AG20443 (cell line): ENCODE results near the gene INSRR.
A peak's percentile ranks its signal among the peaks of the same experiment; 100 is the strongest.

Experiments
- DNase-seq: peaks from one replicate; pipeline ENCODE4 v3.0.0; 2012; ENCODE audit warnings: low spot score, mixed read lengths

The INSRR gene

DNA sequence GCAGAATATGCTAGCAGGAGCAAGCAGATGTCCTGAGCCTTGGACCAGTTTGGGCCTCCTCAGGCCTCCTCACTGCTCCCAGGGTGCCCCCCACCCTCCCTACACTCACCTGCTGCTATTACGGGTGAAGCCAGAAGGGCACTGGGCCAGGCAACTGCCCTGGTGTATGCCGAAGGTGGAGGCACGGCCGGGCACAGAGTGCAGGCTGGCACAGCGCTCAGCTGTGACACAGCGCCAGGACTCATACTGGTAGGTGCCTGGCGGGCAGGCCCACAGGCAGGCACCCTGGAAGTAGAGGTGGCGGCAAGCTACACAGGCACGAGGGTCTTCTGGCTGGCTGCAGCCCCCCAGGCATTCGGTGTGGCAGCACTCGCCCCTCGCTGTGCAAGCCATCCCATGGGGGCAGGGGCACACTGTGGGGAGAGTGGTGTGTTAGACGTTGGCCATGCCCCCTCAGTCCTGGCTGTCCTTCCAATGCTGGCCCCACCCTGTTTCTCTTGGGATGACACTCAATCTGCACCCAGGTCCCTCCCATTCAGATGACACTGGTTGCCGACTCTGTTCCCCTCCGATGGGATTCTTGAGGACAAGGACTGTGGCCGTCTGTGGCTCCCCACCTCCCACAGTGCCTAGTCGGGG lies 7.0 kb downstream of the INSRR start:
- no peak for DNase-seq

DNA sequence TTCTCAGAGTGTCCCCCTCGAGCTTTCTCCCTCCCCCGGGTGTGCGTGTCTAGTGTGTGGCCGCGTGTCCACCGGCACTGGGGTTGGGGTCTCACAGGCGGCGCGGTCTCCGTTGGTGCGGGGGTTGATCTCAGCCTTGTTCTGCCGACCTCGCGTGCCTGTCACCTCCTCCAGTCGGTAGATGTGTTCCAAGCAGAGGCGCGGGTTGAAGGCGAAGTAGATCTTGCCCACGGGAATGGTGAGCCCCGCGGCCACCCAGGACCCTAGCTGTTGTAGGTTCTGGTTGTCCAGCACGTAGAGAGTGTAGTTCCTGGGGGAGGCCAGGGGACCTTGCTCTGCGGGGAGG lies 9.8 kb downstream of the INSRR start:
- no peak for DNase-seq

DNA sequence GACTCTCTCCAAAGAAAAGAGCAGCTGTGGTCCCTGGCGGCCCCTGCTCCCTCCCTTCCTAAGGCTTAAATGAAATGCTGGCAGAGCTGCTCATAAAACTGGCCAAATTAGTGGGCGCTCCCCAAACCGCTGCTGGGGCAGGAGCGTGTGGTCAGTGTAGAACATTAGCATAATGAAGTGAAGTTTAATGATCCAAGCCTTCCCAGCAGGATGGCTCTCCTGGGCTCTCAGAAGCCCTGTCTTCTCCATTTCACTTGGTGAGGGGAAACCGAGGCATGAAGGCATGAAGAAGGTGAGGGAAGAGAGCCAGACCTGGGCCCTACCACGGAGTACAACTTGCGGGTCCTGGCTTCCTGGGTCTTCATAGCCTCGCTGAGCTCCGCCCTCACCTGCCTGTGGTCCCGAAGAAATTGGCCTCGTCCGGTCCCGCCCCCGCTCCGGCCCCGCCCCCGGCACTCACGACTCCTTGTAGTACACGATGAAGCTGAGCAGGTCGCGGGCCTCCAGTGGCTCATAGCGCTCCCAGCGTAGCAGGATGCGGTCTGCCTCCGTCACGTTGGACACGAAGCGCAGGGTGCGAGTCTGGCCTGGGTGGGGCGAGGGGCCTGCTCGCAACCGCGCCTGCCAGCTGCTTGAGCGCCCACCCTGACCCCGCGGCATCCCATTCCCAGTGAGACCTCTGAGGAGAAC lies 10.3 kb downstream of the INSRR start:
- no peak for DNase-seq

DNA sequence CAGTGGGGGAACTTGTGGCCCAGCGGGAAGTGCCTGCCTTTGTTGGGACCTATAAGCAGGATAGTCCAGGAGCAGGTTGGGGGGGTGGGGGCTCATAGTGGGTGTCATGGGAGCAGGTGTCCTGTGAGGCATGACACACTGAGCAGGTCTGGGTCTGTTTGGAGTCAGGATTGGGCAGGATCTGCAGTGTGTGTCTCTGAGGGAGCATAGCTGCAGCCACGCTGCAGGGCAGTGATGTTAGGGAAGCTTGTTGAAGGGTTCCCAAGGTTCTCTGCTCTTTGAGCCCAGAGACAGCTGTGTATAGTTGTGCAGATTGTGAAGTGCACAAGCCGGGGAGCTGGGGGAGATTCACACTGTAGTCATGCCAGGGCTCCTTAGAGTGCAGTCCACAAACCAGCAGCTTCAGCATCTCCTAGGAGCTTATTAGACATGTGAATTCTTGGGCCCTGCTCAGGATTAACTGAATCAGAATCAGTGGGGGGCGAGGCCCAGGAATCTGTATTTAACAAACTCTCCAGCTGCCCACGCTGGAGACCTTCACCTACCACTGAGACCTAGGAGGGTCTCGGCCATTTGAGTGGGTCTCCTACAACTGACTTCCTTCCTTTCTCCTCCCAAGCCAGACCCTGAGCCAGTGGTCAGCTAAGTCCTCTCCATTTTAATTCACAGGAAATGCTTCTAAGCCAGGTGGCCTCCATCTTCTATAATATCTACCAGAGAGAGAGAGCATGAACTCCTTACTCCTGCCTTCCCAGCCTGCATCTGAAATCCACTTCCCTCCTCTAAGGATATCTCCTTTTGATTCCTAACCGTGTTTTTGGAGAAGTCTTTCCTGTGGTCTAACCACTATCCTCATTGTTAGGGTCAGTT lies 11.1 kb downstream of the INSRR start:
- DNase-seq: no peak

DNA sequence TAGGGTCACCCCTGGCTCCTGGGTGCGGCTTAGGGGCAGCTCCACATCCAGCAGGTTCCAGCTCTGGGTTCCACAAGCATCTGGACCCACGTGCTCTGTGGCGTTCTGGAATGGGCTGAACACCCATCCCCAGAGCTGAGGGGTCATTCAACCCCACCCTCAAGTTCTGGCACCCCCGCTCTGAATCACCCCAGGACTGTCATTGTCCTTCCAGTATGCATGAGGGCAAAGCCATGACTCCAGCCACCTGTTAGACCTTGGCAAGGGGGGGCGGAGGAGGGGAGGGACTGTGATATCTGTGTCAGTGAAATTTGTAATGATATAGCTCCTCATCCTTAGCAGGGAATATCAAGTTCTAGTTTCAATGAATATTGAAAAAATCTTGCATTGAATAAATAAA lies 12.3 kb downstream of the INSRR start:
- DNase-seq: no peak

DNA sequence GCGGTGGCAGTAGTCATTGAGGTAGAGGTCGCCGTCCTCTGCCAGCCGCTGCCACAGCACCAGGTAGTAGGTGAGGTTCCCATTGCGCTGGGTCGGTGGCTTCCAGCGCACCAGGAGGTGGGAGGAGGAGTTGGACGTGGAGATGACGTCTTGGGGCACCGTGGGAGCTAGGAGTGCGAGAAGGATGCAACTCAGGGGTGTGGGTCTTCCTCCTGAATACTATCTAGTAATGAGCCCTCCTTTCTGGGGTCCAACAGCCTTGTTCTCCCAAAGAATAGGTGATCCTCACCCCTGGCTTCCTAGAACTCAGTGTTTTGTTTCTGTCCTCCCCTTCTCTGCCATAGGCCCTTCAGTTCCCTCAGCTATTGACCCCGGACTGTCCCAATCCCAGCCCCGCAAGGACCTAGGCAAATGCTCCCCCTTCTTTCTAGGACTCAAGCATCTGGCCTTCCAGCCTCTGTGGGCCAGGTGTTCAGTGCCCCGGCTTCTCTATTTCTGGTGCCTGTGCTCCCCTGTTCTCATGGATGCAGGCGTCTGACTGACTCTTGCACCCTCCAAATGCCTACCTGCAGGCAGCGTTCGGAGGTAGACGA lies 12.9 kb downstream of the INSRR start:
- DNase-seq: no peak

DNA sequence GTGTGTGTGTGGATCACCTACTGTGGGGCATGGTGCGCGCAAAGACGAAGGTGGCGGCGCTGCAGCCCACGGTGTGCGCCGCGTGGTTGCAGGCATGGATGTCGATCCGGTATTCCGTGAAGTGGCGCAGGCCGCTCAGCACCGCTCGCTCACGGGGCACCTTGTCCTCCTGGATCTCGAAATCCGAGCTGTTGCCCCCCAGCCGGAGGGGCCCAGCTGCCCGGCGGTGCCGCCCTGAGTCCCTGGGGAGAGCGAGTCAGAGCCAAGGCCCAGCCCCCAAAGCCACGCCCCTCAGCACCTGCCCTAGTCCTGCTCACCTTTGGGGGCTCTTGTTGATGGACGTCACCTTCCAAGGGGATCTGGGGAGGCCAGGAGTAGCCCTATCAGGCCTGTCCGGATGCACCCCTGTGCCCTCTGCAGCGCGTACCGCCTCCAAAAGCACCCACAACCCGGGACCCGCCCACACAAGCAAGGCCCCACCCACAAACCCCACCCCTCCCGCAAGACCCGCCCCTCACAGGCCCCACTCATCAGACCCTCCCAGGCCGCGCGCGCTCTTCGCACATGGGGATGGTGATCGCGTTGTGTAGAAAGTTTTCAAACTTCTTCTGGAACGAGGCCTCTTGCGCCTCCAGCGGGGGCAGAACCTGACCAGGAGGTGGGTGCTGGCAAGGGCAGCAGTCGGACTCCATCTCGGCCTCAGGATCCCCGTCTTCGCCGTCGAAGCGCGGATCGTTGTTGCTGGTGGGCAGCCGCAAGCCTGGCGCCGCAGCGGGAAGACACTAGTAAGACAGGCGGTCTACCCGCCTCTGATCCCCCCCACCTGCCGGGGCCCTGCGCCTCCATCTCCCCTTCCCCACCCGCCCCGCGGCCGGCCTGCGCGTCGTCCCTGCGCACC lies 13.6 kb downstream of the INSRR start:
- DNase-seq: peak; percentile 33

DNA sequence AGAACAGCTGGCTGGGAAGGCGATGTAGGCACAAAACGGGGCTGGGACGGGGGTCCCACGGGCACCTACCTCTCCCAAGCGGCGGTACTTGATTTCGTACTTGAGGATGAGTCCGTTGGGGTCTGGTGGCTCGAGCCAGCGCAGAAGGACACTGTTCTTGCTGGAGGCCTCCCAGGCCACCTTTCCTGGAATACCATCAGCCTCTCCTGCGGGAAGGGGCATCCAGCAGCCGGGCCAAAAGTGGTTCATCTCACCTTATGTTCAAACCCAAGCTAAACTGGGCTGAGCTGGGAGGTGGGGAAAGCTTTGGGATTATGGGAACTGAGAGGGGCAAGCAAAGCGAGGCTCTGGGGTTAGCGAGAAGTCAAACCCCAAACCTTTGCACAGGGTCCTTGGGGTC lies 14.3 kb downstream of the INSRR start:
- DNase-seq: no peak

DNA sequence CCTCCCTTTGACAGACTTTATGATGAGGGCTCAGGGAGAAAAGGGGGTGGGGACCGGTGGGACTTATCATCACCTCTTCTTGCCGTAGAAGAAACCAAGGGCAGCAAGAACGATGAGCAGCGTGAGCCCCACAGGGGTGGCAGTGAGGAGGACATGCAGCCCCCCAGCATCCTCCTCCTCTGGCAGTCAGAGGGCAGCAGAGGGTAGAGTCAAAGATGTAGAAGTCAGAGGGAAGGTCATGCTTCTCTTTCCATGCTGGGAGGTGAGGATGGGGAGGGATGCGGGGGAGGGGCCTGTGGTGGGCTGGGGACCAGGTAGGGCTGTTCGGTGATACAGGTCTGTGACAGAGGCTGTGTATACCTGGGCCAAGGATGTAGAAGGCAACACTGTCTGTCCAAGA lies 14.8 kb downstream of the INSRR start:
- DNase-seq: no peak

DNA sequence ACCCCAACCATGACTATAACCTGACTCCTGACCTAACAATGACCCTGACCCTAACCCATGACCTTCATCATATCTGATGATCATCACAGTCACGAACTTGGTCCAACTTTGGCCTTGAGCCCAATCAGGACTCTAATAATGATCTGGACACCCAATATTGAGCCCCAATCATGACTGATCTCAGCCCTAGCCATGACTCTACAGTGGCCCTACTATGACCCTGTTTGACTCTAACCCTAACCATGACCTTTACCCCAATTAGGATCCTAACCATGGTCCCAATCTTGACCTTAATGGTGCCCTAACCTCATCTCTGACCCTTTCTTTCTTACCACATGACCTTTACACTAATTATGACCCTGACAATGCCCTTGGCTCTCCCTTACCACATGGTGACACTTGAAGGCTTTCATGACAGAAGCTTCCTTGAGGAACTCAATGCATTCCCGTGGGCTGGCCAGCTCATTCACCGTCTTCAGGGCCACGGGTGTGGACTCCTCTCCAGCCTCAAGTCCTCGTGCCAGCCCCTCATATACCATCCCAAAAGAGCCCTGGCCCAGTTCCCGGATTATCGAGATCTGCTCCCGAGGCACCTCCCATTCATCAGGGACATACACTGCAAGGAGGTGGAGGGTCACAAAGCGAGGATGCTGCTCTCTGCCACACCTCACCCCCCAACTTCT lies 16.2 kb downstream of the INSRR start:
- no peak for DNase-seq

DNA sequence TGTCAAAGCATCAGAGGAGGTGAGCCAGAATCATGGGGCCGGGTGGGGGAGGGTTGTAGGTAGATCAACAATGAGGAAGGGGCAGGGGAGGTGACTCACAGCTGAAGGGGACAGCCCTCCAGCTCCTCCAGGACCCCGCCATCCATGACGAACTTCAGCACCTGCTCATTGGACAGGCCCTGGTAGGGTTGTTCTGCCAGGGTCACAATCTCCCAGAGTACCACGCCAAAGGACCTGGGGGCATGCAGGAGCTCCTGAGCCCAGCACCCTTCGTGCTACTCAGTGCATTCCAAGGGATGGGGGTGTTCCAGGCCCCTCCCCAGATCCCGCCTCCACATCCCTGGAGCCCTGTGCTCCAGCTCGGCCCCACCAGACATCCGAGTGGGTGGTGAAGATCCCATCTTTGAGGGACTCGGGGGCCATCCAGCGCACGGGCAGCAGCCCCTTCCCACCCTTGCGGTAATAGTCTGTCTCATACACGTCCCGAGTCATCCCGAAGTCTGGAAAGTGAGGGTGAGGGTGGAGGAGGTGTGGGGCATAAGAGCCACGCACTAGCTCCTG lies 17.5 kb downstream of the INSRR start:
- no peak for DNase-seq

DNA sequence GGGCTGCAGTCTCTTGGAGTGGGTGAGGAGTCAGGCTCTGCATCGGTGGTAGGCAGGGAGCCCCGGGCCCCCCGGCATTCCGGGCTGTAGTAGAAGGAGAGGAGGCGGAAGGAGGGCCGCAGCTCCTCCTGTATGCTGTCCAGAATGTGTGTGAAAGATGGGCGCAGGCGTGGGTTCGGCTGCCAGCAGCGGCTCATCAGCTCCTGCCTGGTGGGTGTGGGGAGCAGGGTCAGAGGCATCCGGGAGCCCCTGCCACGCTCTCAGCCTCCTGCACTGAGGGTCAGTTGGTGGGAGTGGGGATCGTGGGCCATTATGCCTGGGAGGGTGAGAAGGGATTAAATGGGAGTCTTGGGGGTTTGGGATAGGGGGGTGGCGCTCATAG lies 18.0 kb downstream of the INSRR start:
- DNase-seq: no peak

DNA sequence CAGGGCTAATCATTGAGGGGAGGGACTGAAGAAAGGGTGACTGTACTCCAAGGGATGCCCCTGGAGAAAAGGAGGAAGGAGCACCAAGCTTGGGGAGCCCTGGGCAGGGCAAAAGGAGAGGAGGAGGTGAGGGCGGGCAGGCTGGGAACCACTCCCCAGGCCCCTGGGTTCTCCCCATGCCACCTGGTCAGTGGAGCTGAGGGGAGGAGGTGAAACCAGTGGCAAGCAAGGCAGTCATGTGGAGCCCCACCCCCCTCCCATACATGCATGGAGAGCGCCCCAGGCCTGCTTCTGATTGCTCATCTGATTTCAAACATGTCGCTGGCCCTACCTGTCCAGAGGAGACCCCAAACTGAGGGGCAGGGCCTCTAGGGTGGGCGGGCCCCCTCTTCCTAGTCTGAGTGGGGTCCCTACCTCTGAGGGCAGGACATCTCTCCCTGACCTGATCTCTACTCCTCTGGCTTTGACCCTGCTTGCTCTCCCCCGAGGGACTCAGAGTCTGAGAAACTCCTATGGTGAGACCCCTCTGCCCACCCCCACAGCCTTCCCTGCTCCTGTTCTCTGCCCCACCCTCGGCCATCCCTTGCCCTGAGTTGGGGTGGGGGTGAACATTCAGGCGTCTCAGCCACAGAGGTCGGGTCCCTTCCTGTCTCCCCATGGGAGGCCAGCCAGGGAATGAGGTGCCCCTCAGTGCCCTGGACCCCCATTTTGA lies 18.6 kb downstream of the INSRR start:
- DNase-seq: no peak

DNA sequence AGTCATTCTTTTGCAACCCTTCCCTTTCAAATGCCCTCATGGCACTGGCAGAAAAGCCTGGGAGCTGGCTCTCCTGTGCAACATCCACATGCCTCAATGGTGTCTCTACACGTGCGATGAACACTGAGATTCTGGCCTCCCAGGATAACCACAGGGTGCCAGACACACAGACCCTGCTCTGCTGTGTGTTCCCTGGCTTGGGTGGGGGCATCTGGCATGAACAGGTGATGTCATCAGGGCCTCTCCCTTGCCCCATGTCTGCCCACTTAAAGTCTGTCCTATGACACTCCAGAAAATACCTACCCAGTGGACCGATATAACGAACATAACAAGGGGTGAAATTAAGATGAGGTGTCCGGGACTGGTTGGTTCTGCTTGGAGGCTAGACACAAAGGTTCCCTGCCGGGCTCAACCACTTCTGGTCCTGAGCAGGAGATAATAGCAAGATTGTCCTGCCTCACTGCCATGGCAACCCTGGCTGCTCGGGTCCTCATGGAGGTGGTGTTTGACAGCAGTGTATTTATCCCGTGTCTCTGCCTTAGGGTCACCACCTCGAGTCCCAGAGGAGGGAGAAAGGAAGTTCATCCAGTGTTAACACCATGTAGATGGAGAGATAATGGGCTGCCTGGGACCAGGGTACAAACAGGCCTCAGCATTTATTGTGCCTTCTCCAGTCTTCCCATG lies 19.3 kb downstream of the INSRR start:
- DNase-seq: no peak

DNA sequence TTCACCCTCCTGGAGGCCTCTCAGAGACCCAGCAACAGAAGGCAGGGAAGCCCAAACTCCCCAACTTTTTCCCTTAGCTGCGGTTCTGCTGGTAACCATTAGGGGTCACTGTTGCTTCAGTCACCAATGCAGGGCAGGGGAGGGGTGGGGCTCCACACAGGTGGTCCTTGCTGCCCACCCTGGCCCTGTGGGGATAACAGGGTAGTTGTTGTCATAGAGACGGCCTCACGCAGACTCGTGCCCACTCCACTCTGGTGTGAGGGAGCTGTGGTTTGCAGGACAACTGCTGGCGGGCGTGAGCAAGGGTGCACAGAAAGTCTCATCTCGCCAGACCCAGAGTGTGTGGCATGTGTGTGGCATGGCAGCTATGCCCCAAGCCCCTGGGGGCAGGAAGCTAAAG lies 19.9 kb downstream of the INSRR start:
- DNase-seq: peak; percentile 72

DNA sequence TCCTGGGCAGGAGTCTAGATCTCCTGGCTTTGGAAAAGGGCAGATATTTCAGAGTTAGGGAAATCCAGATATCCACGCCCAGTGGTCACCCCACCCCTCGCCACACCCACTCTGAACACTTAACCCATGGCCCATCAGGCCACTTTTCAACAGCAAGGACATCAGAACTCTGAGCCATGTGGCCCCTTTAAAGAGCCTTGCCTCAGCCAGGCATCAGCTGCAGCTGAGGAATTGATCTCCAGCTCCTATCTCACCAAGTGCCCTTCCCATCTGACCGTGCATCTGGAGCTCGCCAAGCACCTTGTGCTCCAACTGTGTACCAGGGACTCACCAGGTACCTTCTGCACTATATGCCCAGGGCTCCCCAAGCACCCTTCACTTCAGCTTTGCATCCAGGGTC lies 22.0 kb downstream of the INSRR start:
- DNase-seq: no peak

DNA sequence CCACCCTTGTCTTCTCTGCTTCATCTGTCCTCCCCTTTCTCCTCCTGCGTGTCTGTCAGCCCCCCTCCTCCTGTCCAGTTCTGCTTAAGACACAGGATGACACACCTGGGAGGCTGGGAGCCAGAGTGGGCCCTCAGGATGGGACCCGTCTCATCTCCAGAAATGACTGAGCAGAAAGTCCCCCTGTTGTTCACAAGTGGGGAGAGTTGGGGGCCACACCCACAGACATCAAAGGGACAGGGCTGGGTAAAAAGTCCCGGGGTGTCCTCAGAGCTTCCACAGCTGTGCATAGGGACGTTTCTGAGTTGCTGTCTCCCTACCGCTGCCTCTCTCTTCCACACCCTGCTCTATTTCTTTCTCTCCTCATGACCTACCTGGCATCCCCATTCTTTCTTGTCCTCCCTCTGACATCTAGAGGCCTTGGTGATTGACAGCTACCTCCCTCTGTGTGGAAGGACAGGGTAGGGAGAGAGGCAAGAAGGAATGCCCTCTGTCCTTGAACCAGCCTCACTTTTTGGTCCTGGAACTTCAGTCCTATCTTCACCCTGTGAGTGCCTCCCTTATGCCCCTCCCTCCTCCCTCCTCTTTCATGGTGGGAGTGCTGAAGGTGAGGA lies 22.8 kb downstream of the INSRR start:
- DNase-seq: no peak

DNA sequence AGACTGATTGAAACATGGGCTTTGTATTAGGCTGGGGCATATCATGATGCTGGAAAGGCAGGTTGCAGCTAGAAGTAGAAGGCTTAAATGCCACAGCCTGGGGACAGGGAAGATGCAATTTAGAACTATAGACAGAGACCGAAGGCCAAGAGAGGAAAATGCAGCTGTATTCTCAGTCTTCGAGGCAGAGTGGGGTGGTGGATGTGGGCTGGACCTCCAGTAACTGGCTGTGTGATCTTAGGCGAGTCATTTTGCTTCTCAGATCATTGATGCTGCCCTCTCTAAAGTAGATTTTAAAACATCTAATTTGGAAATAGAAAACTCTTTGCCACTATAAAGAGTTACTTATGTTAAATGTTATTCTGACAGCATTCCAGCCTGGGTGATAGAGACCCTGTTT lies 24.6 kb downstream of the INSRR start:
- DNase-seq: no peak

DNA sequence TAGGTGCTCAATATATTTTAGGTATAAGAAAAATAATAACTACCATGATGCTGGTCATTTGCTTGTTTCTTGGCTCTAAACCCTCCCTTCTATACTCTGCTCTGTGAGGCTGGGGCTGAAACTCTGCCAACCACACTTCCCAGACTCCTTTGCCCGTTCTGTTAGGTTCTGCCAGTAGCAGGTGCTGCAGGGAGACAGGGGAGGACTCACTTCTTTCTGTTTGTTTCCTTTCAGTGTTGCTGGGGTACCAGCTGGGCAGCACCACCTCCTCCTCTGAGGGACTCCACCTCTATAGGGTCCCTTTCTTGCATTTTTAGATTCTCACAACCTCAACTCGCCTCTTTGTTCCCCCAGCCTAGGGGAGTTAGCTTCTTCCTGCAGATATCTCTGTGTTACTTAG lies 25.3 kb downstream of the INSRR start:
- DNase-seq: no peak
